Measurements from ENCODE around the gene ZCRB1. TPM values are rescaled to one million over a fixed set of nuclear protein-coding genes. Genes with fewer than 3 reads are reported as not detected.

ZCRB1 gene
- total RNA-seq, 2 experiments from 2014 or later = 30.3 to 31.4 TPM

GRCh38 chr12:42262271-42262670 lies 63.6 kb downstream of the ZCRB1 start:
- H3K4me1 Mint-ChIP-seq (ENCODE audit: low read depth) = no peaks in the 10 kb centered on the region
- ChIA-PET CTCF (no interaction called here), POLR2A (no interaction called here)
- Histone ChIP-seq H3K27ac (ENCODE audit: low read depth in 1 of 2, low read length in 2 of 2) (no peak overlapping the region), H3K4me3 (ENCODE audit: low read length) (no peak overlapping the region), H3K36me3 (ENCODE audit: insufficient read depth, low read length) (no peaks in the 10 kb centered on the region), H3K9me3 (ENCODE audit: control insufficient read depth in 1 of 2, insufficient read depth in 1 of 2, low read length in 2 of 2) (no peaks in the 10 kb centered on the region), H3K4me1 (ENCODE audit: insufficient read depth, low read length) (no peaks in the 10 kb centered on the region), H3K27me3 (ENCODE audit: control insufficient read depth in 1 of 2, insufficient read depth in 2 of 2, low read length in 2 of 2) (no peaks in the 10 kb centered on the region)
- no peak overlapping the region for H3K4me3 Mint-ChIP-seq
- H3K36me3 Mint-ChIP-seq (ENCODE audit: low read depth) = no peaks in the 10 kb centered on the region
- no peaks in the 10 kb centered on the region for H3K27me3 Mint-ChIP-seq
- no peaks in the 10 kb centered on the region for H3K9me3 Mint-ChIP-seq
- no peak for DNase-seq
- no peak for ATAC-seq (ENCODE audit: poor library complexity)
- TF ChIP-seq, protein P1, sequence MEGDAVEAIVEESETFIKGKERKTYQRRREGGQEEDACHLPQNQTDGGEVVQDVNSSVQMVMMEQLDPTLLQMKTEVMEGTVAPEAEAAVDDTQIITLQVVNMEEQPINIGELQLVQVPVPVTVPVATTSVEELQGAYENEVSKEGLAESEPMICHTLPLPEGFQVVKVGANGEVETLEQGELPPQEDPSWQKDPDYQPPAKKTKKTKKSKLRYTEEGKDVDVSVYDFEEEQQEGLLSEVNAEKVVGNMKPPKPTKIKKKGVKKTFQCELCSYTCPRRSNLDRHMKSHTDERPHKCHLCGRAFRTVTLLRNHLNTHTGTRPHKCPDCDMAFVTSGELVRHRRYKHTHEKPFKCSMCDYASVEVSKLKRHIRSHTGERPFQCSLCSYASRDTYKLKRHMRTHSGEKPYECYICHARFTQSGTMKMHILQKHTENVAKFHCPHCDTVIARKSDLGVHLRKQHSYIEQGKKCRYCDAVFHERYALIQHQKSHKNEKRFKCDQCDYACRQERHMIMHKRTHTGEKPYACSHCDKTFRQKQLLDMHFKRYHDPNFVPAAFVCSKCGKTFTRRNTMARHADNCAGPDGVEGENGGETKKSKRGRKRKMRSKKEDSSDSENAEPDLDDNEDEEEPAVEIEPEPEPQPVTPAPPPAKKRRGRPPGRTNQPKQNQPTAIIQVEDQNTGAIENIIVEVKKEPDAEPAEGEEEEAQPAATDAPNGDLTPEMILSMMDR (IDR thresholded peaks at IDR 0.05) = no peak
- intact Hi-C loops (cut with DNase I, micrococcal nuclease) = no loop called here
- H3K27ac Mint-ChIP-seq = no peak overlapping the region

Small RNA genes within 50 kb of the gene (microRNA-seq; reads per million reads assigned to microRNA genes)
- gene MIR7851 (ENCODE audit: borderline microRNAs expressed, borderline replicate concordance) = not detected

Other genes starting within 250 kb of the ZCRB1 start
- gene GXYLT1, start 181.2 kb downstream of the ZCRB1 start, total RNA-seq = 1 to 10 TPM; 8.0 to 8.2 TPM
- gene YAF2, start 87.8 kb downstream of the ZCRB1 start, total RNA-seq = 10 to 100 TPM; 53.6 to 54.7 TPM
- 100 to 1,000 TPM; 100 to 105 TPM for gene PPHLN1, start 73 bp upstream of the ZCRB1 start, total RNA-seq

Data from CD4-positive, alpha-beta T cell (primary cell).